Vagina (tissue), 2 donors: ENCODE data around the gene MTF1. TPM values are rescaled to one million over a fixed set of nuclear protein-coding genes. Genes with fewer than 3 reads are reported as not detected.
"Not testable (repeated sequence)": the region's sequence is repeated elsewhere in the genome, so short reads cannot be mapped to it uniquely, and the experiment has no call there.

Experiments
- DNase-seq, 2 donors: peaks; one replicate each; pipeline ENCODE4 v3.0.0-alpha.2; 2017; ENCODE audit errors: extremely low spot score in 2 of 2
- H3K27ac ChIP-seq: fragments of 200-600 bp; sonication (generic); one replicate; pipeline ENCODE4 v1.5.1; 2019
- H3K27me3 ChIP-seq: fragments of 200-600 bp; sonication (generic); one replicate; pipeline ENCODE4 v1.5.1; 2019
- H3K36me3 ChIP-seq, 2 donors: fragments of 200-600 bp; sonication (generic); one replicate each; pipeline ENCODE4 v1.5.1; 2017 to 2019
- H3K4me1 ChIP-seq: fragments of 200-600 bp; sonication (generic); one replicate; pipeline ENCODE4 v1.5.1; 2019
- H3K4me3 ChIP-seq, 2 donors: fragments of 200-600 bp; sonication (generic); 1 replicate in 1 of 2; 2 replicates in 1 of 2; pipeline ENCODE4 v1.5.1; 2016 to 2019
- H3K9me3 ChIP-seq: fragments of 200-600 bp; sonication (generic); one replicate; pipeline ENCODE4 v1.5.1; 2019
- POLR2A ChIP-seq, 2 donors: fragments of 450-650 bp; IDR thresholded peaks; one replicate each; pipeline ENCODE4 v1.6.1; 2017; ENCODE audit warnings: antibody characterized with exemption in 2 of 2, mild to moderate bottlenecking in 2 of 2, moderate library complexity in 2 of 2
- POLR2AphosphoS5 ChIP-seq, 2 donors: sonication (generic); formaldehyde crosslinking; IDR thresholded peaks; one replicate each; pipeline ENCODE4 v1.9.0; 2017; ENCODE audit warnings: antibody characterized with exemption in 2 of 2, mild to moderate bottlenecking in 2 of 2, low read depth in 1 of 2; ENCODE audit not compliant: insufficient read depth in 1 of 2
- intact Hi-C: fragments of 100-400 bp; cut with DNase I; formaldehyde crosslinking; loops from one replicate; pipeline ENCODE4 v1.15.1; 2023
- total RNA-seq: library from RNA; depleted of rRNA; stranded (reverse); fragments of >200 nt; gene quantifications from one replicate; pipeline ENCODE4 v1.2.3, GENCODE V29; 2016
- TF ChIP-seq, protein P1 (sequence below), 3 experiments: fragments of 450-650 bp in 2 of 3; fragments of 200-600 bp in 1 of 3; sonication (generic) in 1 of 3; IDR thresholded peaks; one replicate each; pipeline ENCODE4 v1.5.1; 2017 to 2019; ENCODE audit warnings: antibody characterized with exemption in 3 of 3, mild to moderate bottlenecking in 2 of 3, moderate library complexity in 2 of 3

MTF1 gene
- total RNA-seq: 9.3 TPM

DNA sequence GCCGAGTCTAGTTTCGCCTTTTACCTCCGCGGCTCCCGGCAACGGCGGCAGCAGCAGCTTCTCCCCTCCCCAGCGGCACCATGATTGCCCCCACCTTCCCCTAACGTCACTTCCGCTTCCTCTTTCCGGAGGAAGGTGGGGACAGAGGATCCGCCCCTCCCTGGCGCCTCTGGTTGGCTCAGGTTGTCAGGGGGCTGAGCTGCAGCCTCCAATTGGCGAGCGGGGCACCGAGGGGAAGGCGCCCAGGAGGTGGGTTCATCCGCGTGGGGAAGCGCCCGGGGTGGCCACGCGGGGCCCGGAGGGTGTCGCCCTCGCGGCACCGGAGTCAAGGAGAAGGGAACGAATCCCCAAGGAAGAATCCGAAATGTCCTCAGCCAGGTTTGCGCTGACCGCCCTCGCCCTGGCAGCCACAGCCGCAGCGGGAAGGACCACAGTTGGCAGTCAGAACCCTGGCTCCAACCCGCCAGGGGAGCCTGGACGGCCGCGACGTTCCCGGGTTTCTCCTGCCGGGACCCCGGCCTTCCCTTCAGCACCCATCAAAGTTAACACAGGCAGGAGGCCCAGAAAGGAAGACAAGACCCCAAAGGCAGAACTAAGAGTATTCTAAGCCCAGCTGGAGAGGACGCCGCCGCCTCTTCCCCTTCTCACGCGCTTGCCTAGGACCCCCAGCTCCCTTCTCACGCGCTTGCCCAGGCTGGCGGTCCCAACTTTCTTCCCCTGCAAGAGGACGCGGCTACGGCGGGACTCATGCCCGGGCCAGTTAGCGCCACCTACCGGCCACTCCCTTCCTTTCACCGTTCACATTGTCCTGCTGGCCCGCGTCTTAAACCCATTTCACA lies at the start of gene MTF1:
TSS of gene MTF1 (minus strand) at position 86 of the 839 bp plus-strand sequence. CDS start 1,934 bp downstream, outside the sequence.
- Histone ChIP-seq H3K36me3 (peaks cover 0 to 36% of the 10 kb centered on the region in 2 donors), H3K4me3 (peak within 1 kb of the TSS; percentile 82 to 95), H3K27me3 (no peaks in the 10 kb centered on the region), H3K9me3 (no peaks in the 10 kb centered on the region), H3K4me1 (peaks cover 40% of the 10 kb centered on the region), H3K27ac (peak within 1 kb of the TSS; percentile 89)
- peak; percentile 98 to 99 for DNase-seq
- intact Hi-C loops: loop anchor here (10.0 kb wide), 1 partner anchor 55 kb away; the partner anchor contains the start of genes C1orf122 and YRDC
- TF ChIP-seq POLR2AphosphoS5 (IDR thresholded peaks at IDR 0.05; ENCODE audit: insufficient read depth in 1 of 2, low read depth in 1 of 2): peak; percentile 95 to 97
- TF ChIP-seq POLR2A (IDR thresholded peaks at IDR 0.05): peak in 1 of 2 donors; percentile 58
- TF ChIP-seq, protein P1, sequence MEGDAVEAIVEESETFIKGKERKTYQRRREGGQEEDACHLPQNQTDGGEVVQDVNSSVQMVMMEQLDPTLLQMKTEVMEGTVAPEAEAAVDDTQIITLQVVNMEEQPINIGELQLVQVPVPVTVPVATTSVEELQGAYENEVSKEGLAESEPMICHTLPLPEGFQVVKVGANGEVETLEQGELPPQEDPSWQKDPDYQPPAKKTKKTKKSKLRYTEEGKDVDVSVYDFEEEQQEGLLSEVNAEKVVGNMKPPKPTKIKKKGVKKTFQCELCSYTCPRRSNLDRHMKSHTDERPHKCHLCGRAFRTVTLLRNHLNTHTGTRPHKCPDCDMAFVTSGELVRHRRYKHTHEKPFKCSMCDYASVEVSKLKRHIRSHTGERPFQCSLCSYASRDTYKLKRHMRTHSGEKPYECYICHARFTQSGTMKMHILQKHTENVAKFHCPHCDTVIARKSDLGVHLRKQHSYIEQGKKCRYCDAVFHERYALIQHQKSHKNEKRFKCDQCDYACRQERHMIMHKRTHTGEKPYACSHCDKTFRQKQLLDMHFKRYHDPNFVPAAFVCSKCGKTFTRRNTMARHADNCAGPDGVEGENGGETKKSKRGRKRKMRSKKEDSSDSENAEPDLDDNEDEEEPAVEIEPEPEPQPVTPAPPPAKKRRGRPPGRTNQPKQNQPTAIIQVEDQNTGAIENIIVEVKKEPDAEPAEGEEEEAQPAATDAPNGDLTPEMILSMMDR (IDR thresholded peaks at IDR 0.05): peak; percentile 64 to 86 (median 77)

DNA sequence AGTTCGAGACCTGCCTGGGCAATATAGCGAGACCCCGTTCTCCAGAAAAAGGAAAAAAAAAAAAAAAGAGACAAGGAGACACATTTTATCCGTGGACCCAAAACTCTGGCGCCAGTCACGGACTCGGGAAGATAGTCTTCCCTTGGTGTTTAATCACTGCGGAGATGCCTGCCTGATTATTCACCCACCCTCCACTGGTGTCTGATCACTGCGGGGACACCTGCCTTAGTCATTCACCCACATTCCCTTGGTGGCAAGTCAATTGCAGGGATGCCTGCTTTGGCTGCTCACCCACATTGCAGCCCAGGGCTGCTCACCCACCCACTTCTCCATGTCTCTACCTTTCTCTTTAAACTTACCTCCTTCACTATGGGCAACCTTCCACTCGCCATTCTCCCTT lies 49.1 kb upstream of the MTF1 start:
- H3K27me3 ChIP-seq, H3K4me3 ChIP-seq, H3K9me3 ChIP-seq, intact Hi-C loops, H3K4me1 ChIP-seq, DNase-seq, H3K27ac ChIP-seq, H3K36me3 ChIP-seq: not testable (repeated sequence)

DNA sequence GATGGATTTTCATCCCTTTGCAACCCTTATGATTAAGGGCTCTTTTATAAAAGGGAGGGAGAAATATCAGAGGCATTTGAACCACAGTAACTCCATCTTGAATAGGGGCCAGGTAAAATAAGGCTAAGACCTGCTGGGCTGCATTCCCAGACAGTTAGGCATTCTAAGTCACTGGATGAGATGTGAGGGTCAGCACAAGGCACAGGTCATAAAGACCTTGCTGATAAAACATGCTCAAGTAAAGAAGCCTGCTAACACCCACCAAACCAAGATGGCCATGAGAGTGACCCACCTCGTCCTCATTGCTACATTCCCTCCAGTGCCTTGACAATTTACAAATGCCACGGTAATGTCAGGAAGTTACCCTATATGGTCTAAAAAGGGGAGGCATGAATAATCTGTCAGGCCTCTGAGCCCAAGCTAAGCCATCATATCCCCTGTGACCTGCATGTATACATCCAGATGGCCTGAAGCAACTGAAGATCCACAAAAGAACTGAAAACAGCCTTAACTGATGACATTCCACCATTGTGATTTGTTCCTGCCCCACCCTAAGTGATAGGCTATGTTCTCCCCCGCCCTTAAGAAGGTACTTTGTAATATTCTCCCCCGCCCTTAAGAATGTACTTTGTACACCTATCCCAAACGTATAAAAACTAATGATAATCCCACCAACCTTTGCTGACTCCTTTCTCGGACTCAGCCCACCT lies 48.2 kb upstream of the MTF1 start:
- H3K27ac ChIP-seq, intact Hi-C loops, H3K36me3 ChIP-seq, DNase-seq, H3K4me1 ChIP-seq, H3K4me3 ChIP-seq, H3K9me3 ChIP-seq, H3K27me3 ChIP-seq: not testable (repeated sequence)

DNA sequence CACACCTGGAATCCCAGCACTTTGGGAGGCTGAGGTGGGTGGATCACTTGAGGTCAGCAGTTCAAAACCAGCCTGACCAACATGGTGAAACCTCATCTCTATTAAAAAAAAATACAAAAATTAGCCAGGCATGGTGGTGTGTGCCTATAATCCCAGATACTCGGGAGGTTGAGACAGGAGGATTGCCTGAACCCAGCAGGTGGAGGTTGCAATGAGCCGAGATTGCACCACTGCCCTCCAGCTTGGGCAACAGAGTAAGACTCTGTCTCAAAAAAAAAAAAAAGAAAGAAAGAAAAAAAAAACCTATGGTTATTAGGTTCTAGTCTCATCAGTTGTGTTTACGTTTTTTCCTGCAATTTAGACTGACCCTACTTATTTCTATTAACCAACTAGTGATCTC lies 47.2 kb upstream of the MTF1 start:
- intact Hi-C loops, H3K4me3 ChIP-seq, DNase-seq, H3K36me3 ChIP-seq, H3K4me1 ChIP-seq, H3K27ac ChIP-seq, H3K9me3 ChIP-seq, H3K27me3 ChIP-seq: not testable (repeated sequence)

DNA sequence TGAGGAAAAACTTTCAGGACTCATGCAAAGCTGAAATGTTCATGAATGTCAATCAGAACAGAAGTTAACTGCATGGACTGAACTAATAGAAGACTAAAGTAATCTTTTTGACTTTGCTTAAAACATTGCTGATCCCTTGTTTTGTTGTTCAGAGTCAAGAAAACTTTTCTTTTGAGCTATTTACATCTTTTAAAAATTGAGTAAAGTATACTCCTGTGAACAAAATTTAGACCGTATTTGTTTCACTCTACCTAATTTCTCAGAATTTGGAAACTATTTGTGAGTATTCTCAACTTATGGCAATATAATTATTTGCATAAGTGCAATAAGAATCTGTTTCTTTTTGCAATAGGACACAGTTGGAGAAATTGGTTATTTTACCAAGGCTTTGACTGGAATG lies 46.3 kb upstream of the MTF1 start:
- TF ChIP-seq, protein P1 (IDR thresholded peaks at IDR 0.05): no peak
- TF ChIP-seq POLR2AphosphoS5 (IDR thresholded peaks at IDR 0.05; ENCODE audit: insufficient read depth in 1 of 2, low read depth in 1 of 2) (no peak), POLR2A (IDR thresholded peaks at IDR 0.05) (no peak)
- Histone ChIP-seq H3K9me3 (no peaks in the 10 kb centered on the region), H3K4me3 (no peak overlapping the region), H3K27me3 (no peaks in the 10 kb centered on the region), H3K27ac (no peak overlapping the region), H3K4me1 (no peaks in the 10 kb centered on the region), H3K36me3 (no peaks in the 10 kb centered on the region)
- intact Hi-C loops: no loop called here
- no peak for DNase-seq

DNA sequence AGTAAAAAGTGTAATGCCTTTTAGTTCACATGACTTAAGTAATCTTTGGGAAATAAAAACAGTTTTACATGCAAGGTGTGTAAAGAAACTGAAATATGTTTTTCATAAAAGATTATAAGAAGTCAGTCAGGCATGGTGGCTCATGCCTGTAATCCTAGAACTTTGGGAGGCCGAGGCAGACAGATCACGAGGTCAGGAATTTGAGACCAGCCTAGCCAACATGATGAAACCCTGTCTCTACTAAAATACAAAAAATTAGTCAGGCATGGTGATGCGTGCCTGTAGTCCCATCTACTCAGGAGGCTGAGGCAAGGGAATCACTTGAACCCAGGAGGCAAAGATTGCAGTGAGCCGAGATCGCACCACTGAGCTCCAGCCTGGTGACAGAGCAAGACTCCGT lies 44.5 kb upstream of the MTF1 start:
- H3K36me3 ChIP-seq, H3K9me3 ChIP-seq, H3K27me3 ChIP-seq, H3K4me1 ChIP-seq, intact Hi-C loops, H3K27ac ChIP-seq, DNase-seq, H3K4me3 ChIP-seq: not testable (repeated sequence)

DNA sequence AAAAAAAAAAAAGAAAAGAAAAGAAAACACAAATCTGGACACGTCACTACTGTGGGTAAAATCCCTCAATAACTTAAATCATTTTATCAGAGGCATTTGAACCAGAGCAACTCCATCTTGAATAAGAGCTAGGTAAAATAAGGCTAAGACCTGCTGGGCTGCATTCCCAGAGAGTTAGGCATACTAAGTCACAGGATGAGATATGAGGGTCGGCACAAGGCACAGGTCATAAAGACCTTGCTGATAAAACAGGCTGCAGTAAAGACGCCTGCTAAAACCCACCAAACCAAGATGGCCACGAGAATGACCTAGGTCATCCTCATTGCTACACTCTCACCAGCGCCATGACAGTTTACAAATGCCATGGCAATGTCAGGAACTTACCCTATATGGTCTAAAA lies 43.6 kb upstream of the MTF1 start:
- no peaks in the 10 kb centered on the region for H3K36me3 ChIP-seq

More for the DNA sequence above, 43.6 kb upstream of the MTF1 start:
- no peaks in the 10 kb centered on the region for H3K9me3 ChIP-seq
- no peaks in the 10 kb centered on the region for H3K4me1 ChIP-seq
- no peak for DNase-seq
- no peaks in the 10 kb centered on the region for H3K27me3 ChIP-seq
- intact Hi-C loops: no loop called here
- no peak overlapping the region for H3K27ac ChIP-seq
- TF ChIP-seq, protein P1 (IDR thresholded peaks at IDR 0.05): no peak
- TF ChIP-seq POLR2A (IDR thresholded peaks at IDR 0.05) (no peak), POLR2AphosphoS5 (IDR thresholded peaks at IDR 0.05; ENCODE audit: insufficient read depth in 1 of 2, low read depth in 1 of 2) (no peak)
- no peak overlapping the region for H3K4me3 ChIP-seq
